Left renal cortex interstitium (tissue), 4 donors: Measurements from ENCODE around the gene PTGR3. TPM values are rescaled to one million over a fixed set of nuclear protein-coding genes. Genes with fewer than 3 reads are reported as not detected.

ENCODE experiments used
- DNase-seq, 4 donors: peaks; one replicate each; pipeline ENCODE4 v3.0.0-alpha.2; 2013; ENCODE audit warnings: low read depth in 4 of 4, low spot score in 2 of 4, missing footprints in 1 of 4
- polyA plus RNA-seq, 4 donors: library from polyadenylated mRNA; unstranded; fragments of 120-200 nt; gene quantifications; one replicate each; pipeline ENCODE4 v1.2.1, GENCODE V29; 2013; ENCODE audit not compliant: insufficient read length in 4 of 4

Gene PTGR3
- polyA plus RNA-seq, 4 donors, result 36.3 to 48.1 (median 44.8) TPM

DNA sequence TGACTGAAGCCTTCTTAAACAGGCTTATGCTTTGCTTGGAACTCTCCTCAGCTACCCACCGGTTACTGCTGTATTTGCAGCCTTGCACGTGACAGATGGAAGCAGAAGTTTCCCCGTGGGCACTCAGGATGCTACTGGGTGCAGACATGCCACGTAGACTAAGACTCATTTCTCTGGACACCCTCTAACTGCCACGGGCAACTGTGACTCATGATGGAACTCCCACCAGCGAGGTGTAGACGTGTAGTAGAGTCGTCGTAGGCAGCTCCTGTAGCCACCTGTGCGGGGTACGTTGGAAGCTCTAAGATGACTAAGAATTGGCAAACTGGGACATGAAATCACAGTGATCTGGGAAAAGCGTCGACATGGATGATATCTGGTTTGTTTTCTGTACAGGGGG is 29.2 kb upstream of the PTGR3 start:
- no peak for DNase-seq

- no peak for DNase-seq
These were observed 27.0 kb upstream of the PTGR3 start for GRCh38 chr18:75235896-75236295.

GRCh38 chr18:75234901-75235300 is 26.0 kb upstream of the PTGR3 start:
- no peak for DNase-seq

DNA sequence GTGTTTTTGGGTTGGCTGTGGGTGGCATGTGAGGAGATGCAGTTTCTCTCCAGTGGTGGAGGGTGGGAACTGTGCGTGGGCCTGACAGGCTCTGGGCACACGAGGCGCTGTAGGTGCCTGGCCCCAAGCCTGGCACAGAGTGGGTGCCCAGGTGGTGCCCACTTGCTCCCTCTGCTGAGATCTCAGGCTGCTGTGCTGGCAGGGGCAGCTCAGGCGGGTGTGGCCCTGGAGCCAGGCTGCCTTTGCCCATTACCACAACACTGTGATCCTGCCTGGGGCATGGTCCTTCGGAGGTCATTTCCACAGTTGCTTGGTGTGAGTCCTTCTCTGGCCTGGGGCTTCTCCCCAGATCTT is 22.1 kb upstream of the PTGR3 start:
- no peak for DNase-seq

DNA sequence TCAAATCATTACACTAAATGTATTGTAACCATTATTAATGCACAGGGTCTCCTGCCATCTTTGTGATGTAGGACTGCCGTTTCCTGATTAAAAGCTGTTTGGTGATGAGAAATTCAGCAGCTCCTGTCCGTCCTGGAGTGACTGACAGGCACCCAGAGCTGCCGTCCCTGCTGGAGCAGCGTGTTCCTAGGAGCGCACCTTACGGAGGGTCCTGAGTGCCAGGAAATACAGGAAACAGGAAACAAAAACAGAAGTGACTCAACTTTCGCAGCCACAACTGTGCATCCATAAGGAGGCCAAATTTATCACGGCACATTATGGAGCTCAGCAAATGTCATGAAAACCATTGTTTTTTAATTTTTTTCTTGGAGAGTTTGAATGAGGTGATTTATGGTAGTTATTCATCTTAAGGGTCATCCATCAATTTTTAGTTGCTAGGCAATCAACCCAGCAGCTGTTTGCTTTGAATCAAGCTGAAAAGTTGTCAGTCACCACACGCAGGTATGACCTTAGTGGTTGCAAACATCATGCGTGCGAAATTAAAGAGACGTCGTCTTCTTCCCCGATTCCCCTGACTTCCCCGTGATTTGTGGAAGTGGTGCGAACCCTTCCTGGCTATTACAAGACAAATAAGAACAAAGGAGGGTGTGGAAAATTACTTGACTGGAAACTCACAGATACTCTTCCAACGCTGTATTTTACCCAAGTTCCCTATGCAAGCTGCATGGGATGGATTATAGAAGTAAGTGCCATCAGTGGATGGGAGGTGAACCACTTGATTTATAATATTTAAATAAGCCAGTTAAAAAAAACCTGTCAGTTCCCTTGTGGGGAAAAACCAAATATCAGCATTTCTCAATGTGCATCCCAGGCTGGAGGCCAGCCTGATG is 21.5 kb upstream of the PTGR3 start:
- DNase-seq, result no peak

DNA sequence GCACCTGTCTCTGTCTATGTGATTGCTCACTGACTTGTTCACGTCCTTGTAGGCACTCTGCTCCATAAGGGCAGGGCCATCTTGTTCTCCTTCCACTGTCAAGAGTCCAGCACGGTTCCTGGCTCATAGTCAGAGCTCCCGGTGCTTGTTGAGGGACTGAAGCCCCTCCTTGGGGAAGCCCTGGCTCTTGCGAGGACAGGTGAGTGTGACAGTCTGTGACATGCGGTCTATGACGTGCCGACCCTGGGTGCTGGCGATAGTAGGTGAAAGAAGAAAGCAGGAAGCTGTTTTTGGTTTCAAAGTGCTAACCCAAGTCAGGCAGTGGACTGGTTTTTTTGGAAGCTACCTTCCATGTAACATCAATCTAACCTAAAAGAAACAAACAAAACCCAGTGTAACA is 20.5 kb upstream of the PTGR3 start:
- DNase-seq, result no peak

DNA sequence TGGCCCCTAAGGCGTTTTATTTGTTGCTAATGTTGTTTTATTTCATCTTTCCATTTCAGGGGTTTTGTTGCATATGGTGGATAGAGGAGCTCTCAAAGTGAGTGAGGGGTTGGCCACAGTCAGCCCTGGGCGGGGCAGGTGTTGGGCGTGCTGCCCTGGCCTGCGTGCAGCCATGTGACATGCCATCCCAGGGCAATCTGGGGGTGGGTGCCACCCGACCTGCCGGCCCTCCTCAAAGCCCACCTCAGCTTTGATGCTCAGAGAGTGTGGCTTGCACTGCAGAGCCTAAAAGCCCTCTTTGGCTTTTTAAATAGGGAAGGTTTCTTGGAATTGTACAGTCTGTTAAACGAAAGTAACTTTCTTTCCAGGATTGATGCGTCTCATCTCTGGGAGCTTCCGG is 20.0 kb upstream of the PTGR3 start:
- DNase-seq, result no peak

DNA sequence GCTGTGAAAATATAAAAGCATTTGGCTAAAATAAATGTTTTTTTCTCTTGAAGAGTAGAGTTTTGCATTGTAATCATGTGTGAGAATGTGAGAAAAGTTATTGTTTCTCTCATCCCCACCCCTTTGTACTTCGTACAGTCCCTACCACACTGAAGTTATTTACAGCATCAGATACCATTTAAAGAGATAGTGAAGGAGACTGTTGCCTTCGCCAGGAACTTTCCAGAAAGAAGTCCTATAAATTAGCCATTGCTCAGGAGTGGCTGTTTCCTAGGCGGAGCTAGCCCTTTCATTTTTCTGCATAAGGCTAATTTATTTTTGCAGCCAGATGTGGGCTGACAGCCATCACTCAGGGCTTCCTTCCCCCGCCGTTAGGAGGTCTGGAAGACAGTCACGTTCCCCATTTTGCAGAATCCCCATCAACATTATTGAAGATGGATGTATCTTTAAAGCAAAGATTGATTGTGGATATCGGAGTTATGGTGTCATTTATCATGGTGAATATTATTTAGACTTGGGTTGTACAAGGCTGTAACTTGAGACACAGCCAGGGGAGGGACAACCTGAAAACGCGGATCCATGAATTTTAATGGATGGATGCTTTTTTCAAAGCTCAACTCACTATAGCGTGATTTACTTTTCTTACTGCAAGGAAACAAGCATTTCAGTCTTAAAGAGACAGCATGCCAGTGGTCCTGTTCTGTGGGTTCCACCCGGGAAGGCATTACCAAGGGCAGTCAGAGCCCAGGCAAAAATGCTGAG is 18.8 kb upstream of the PTGR3 start:
- DNase-seq, result no peak

- no peak for DNase-seq
These were observed 18.0 kb upstream of the PTGR3 start for GRCh38 chr18:75226956-75227316.

- DNase-seq, result no peak
These were observed 17.5 kb upstream of the PTGR3 start for GRCh38 chr18:75226286-75226955.

DNA sequence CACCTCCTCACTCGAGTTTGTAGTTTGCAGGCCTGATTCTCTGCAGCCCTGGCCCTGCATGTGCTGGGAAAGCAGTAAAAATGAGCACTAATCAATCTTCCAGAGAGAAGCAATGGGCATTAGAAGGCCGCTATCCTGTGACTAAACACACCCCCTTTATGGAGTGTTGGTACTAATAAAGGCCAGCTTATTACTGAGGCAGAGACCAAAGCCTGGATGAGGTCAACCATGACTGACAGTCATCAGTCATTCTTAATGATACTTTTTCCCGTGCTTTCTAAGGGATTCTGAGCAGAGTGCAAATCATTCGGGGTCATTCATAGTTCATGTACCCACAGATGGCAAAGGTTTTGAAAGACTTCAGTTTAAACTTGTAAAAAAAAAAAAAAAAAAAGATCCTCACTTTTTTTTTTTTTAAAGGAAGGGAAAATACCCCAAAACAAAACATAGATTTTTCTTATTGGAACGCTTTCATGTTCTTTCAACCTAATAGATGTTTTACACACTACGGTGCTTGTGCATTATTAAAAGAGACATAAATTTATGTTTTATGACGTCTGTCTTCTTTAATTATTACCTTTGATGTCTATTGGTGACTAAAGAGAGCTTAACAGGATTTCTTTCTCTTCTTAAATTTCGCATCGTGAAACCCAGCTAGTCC is 14.9 kb upstream of the PTGR3 start:
- DNase-seq, result no peak

- no peak for DNase-seq
These were observed 13.5 kb upstream of the PTGR3 start for GRCh38 chr18:75222407-75222806.

DNA sequence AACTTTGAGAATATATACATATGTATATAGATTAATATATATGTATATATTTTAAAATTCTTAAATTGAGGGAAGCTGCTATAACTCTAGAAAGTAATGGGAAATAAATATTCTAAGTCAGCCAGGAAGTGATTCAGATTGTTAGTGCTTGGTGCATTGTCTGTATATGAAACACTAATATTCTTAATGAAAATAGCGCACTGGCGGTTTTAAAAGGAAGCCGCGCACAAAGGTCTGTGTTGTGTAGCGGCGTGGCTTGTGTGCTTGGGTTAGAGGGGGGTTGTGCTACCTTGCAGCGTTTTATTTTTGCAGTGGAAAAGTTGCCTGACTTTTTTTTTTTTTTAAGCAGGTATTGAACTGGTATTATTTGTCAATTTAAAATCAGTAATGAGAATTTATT is 13.0 kb upstream of the PTGR3 start:
- no peak for DNase-seq

DNA sequence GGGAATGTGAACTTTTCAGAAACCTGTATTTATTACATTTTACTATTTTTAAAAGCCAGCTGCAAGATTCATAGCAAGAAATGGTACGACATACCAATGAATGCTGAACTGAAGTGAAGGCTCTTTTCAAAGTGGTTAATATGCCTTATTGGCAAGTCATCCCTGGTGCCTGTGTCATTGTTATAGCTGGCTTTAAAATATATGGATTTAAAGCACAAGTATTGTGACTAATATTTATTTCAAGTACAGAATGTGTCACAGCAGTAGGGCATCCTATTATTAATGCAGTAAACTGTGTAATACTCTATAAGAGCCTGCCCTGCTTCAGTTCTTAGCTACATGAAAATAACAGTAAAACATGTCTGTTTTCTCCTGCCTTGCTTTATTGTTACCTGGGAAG is 12.5 kb upstream of the PTGR3 start:
- DNase-seq, result no peak

GRCh38 chr18:75220551-75221355 is 11.8 kb upstream of the PTGR3 start:
- DNase-seq, result no peak

- no peak for DNase-seq
These were observed 10.9 kb upstream of the PTGR3 start for GRCh38 chr18:75219745-75220375.

DNA sequence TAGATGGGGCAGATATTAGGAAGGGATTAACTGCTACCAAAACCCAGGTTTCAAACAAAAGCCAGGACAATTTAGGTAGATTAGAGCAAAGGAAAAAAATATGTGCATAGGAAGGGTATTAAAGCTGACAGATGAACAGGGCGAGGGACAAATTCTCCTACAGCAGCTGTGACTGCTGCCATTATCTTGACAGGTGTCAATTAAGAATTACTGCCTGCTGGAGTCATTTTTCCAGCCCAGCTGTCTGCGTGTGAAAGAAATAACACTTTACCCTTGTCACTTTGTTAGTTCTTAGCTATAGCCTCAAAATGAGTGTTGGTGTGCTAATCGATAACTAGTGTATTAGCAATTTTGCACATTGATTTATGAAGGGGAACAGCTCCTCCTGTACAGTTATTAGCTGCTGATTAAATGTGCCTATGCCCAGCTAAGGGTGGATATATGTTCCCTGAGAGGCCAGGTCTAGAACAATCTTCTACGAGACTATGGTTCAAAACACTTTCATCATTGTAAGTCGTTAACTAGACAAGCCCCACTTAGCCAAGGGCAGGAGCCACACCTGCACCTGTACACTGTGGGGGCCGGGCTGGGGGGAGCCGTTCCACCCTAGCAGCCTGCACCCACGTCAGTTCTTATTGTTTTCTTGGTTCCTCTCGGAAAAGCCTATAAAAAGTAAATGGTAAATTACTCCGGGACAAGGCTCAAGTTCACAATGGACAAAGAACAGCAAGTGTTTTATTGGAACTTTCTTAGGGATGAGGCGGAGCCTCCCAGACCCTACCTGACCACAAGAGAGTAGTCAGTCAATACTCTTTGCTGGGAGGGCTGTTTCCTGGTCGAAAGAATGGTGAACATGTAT is 9.4 kb upstream of the PTGR3 start:
- no peak for DNase-seq

- no peak for DNase-seq
These were observed 8.2 kb upstream of the PTGR3 start for GRCh38 chr18:75216911-75217689.
